Chondrocyte (in vitro differentiated cells): ENCODE data around the gene MTG1. TPM values are rescaled to one million over a fixed set of nuclear protein-coding genes. Genes with fewer than 3 reads are reported as not detected.

Experiments
- DNase-seq: peaks from one replicate; pipeline ENCODE4 v3.0.0; 2021; ENCODE audit warnings: mixed read lengths, low spot score
- H3K27ac Mint-ChIP-seq: one replicate; pipeline ENCODE4 v1.8.0; 2021; ENCODE audit warnings: mild to moderate bottlenecking, moderate library complexity, mixed read lengths; ENCODE audit not compliant: unreplicated experiment
- H3K27me3 Mint-ChIP-seq: 2 replicates; pipeline ENCODE4 v1.8.0; 2021; ENCODE audit warnings: low read depth, mixed read lengths
- H3K36me3 Mint-ChIP-seq: 2 replicates; pipeline ENCODE4 v1.8.0; 2021; ENCODE audit warnings: low read depth, mixed read lengths
- H3K4me1 Mint-ChIP-seq: 2 replicates; pipeline ENCODE4 v1.8.0; 2021; ENCODE audit warnings: low read depth, mild to moderate bottlenecking, mixed read lengths
- H3K4me3 Mint-ChIP-seq: one replicate; pipeline ENCODE4 v1.8.0; 2021; ENCODE audit warnings: mild to moderate bottlenecking, moderate library complexity, mixed read lengths; ENCODE audit not compliant: unreplicated experiment
- H3K9me3 Mint-ChIP-seq: 2 replicates; pipeline ENCODE4 v1.8.0; 2021; ENCODE audit warnings: low read depth, mixed read lengths
- total RNA-seq: library from RNA; stranded (reverse); gene quantifications from 3 replicates; pipeline ENCODE4 v1.2.1, GENCODE V29; 2021
- TF ChIP-seq, protein P1 (sequence below): fragments of 200-600 bp; sonication (generic); IDR thresholded peaks from 2 replicates; pipeline ENCODE4 v1.5.0; 2021; ENCODE audit warnings: antibody characterized with exemption, mild to moderate bottlenecking, moderate library complexity

MTG1 gene
- total RNA-seq, 1 donor from 2014 or later = 36.7 TPM

DNA sequence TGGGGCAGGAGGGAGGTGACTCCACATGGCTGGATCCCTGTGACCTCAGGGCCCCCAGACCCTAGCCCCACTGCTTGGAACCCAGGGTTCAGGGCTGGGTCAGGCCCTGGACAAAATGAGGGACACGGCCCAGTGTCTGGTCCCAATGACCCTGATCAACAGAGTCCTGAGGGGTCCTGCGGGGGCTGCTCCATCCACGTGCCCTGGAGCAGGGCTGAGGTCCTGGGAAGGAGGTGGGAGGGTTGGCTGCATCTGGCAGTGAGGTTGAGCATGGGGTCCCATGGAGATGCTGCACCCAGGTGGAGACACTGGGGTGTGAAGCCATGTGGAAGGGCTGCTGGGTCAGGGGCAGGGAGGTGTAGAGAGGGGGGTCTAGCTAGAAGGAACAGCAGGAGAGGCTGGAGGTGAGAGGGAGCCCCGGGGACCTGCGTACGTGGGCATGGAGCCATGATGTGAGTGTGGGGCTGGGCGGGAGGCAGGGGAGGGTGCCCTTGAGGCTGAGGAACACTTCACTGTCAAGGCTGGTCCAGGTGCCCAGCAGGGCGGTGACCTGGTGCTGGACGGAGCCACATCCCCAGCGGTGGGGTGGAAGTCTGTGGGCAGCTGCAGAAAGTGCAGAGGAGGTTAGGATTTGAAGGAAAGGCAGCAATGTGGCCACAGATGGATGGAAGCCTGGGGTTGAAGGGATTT lies 60.4 kb downstream of the MTG1 start:
- TF ChIP-seq, protein P1, sequence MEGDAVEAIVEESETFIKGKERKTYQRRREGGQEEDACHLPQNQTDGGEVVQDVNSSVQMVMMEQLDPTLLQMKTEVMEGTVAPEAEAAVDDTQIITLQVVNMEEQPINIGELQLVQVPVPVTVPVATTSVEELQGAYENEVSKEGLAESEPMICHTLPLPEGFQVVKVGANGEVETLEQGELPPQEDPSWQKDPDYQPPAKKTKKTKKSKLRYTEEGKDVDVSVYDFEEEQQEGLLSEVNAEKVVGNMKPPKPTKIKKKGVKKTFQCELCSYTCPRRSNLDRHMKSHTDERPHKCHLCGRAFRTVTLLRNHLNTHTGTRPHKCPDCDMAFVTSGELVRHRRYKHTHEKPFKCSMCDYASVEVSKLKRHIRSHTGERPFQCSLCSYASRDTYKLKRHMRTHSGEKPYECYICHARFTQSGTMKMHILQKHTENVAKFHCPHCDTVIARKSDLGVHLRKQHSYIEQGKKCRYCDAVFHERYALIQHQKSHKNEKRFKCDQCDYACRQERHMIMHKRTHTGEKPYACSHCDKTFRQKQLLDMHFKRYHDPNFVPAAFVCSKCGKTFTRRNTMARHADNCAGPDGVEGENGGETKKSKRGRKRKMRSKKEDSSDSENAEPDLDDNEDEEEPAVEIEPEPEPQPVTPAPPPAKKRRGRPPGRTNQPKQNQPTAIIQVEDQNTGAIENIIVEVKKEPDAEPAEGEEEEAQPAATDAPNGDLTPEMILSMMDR = no peak
- Mint-ChIP-seq H3K27ac (no peak overlapping the region), H3K27me3 (peaks cover 1% of the 10 kb centered on the region), H3K9me3 (peaks cover 7% of the 10 kb centered on the region), H3K4me1 (no peaks in the 10 kb centered on the region), H3K4me3 (no peak overlapping the region), H3K36me3 (peaks cover 2% of the 10 kb centered on the region)
- DNase-seq = no peak

DNA sequence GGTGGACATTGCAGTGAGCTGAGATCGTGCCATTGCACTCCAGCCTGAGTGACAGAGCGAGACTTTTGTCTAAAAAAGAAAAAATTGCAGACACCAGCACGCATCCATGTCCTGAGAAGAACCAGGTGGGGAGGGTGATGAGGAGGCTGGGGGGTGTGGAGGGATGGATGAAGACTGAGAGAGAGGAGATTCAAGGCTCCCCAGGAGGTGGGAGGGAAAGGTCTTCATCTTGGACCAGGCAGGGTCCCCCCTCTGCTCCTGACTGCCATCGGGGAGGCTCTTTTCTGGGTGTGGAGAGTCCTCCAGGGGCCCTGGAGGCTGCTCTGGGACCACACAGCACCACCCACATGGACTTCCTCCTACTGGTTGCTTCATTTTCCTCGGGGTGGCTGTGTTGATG lies 61.2 kb downstream of the MTG1 start:
- Mint-ChIP-seq H3K4me3 (no peak overlapping the region), H3K9me3 (peaks cover 5% of the 10 kb centered on the region), H3K4me1 (no peaks in the 10 kb centered on the region), H3K27me3 (no peaks in the 10 kb centered on the region), H3K27ac (no peak overlapping the region), H3K36me3 (no peaks in the 10 kb centered on the region)
- no peak for DNase-seq
- TF ChIP-seq, protein P1 = no peak

DNA sequence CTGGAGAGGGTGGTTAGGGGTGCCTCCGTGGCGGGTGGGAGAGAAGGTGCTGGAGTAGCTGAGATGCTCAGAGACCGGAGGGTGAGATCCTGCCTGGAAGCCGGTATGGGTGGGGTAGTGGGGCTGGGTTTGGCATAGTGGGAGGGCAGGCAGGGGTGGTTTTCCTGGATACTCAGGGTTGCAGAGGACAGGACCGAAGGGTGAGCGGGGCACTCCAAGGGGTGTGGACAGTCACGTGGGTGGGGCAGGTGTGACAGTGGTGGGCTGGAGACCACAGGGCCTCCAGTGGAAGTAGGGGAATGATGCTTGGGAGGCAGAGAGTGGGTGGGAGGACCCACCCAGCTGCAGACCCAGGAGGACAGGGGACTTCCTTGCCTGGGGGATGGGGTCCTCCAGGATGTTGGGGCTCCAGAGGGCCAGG lies 61.7 kb downstream of the MTG1 start:
- no peak overlapping the region for H3K27ac Mint-ChIP-seq
- H3K9me3 Mint-ChIP-seq = peaks cover 5% of the 10 kb centered on the region
- DNase-seq = no peak
- no peak overlapping the region for H3K4me3 Mint-ChIP-seq
- H3K4me1 Mint-ChIP-seq = no peaks in the 10 kb centered on the region
- TF ChIP-seq, protein P1 = no peak
- no peaks in the 10 kb centered on the region for H3K36me3 Mint-ChIP-seq
- no peaks in the 10 kb centered on the region for H3K27me3 Mint-ChIP-seq

DNA sequence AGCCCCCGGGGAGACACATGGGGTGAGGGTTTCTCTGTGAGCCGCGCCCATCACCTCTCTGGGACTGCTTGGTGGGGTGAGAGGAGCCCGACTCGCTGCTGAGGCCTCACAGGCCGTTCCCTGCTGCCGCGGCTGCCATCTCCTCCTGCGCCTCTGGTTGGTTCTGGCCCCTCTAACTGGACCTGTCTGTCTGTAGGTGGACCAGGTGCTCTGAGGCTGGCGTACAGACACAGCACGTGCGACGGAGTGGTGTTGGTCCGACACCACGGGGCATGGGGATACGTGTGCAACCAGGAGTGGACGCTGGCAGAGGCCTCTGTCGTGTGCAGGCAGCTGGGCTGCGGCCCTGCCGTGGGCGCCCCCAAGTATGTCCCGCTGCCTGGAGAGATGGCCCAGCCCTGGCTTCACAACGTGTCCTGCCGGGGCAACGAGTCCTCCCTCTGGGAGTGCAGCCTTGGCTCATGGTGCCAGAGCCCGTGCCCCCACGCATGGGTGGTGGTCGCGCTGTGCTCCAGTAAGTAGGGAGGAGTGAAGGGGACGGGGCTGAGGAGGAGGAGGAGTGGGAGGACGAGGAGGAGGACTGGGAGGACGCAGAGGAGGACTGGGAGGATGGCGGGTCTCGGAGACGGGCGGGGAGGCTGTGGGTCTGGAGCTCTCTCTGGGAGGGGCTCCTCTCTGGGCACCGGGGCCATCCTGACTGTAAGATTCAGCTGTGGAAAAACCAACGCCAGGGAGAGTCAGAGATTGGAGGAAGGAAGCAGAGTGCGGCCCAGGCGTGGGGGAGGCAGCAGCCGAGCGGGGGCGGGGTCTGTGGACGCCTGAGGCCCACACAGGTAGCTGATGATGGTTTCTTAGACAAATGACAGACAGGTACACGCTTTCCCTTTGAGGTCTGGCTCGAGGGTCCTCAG lies 62.3 kb downstream of the MTG1 start:
- no peak overlapping the region for H3K27ac Mint-ChIP-seq
- no peak overlapping the region for H3K4me3 Mint-ChIP-seq
- DNase-seq = no peak
- peaks cover under 1% of the 10 kb centered on the region for H3K36me3 Mint-ChIP-seq
- H3K27me3 Mint-ChIP-seq = no peaks in the 10 kb centered on the region
- H3K9me3 Mint-ChIP-seq = peaks cover 3% of the 10 kb centered on the region
- no peaks in the 10 kb centered on the region for H3K4me1 Mint-ChIP-seq
- TF ChIP-seq, protein P1 = no peak

DNA sequence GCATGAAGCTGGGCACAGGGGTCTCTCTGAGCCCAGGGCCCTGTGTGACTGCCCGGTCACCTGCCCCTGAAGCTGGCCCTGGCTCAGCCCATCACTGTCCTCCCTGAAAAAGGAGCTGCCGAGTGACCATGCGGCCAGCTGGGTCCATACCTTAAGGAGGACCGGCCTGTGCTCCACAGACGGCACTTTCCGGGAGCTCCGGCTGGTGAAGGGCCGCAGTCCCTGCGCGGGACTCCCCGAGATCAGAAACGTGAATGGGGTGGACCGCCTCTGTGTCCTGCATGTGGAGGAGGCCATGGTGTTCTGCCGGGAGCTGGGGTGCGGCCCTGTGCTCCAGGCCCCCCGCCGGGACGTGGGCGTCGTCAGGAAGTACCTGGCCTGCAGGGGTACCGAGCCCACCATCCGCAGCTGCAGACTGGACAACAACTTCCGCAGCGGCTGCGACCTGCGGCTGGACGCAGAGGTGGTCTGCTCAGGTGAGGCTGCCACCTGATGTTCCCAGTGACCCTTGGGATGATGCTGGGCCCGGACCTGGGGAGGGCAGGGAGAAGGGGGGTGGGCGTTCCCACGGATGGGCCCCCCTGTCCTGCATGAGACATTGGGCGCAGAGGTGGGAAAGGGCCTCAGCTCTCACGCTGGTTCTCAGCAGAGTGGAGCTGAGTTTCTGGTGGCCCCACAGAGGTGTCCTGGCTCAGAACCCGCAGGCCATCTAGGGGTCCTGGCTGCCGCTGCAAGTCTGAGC lies 63.3 kb downstream of the MTG1 start:
- Mint-ChIP-seq H3K27me3 (no peaks in the 10 kb centered on the region), H3K9me3 (no peaks in the 10 kb centered on the region), H3K4me1 (no peaks in the 10 kb centered on the region), H3K36me3 (peaks cover 4% of the 10 kb centered on the region), H3K27ac (no peak overlapping the region), H3K4me3 (no peak overlapping the region)
- TF ChIP-seq, protein P1 = no peak
- no peak for DNase-seq
